CD8-positive, alpha-beta memory T cell (primary cell): ENCODE results near the gene TMEM60. TPM values are rescaled to one million over a fixed set of nuclear protein-coding genes. Genes with fewer than 3 reads are reported as not detected.

ENCODE experiments used
- CTCF ChIA-PET: fragments of 350-600 bp; sonication (Branson Sonifier 250); formaldehyde crosslinking; loops from one replicate; lab custom pipeline; 2021; ENCODE audit warnings: antibody characterized with exemption; lab: Charles Lee
- POLR2A ChIA-PET: fragments of 350-600 bp; sonication (Branson Sonifier 250); formaldehyde crosslinking; loops from one replicate; lab custom pipeline; 2021; ENCODE audit warnings: antibody characterized with exemption; lab: Charles Lee
- DNase-seq, 5 donors: peaks; one replicate each; pipeline versions ENCODE4 v3.0.0 to v3.0.0-alpha.2; 2020 to 2022; ENCODE audit warnings: mixed read lengths in 1 of 5
- H3K27ac ChIP-seq: one replicate; pipeline ENCODE4 v1.7.0; 2013; ENCODE audit warnings: low read depth, mild to moderate bottlenecking, low read length, moderate library complexity
- H3K27me3 ChIP-seq: 2 replicates; pipeline ENCODE4 v1.7.0; 2013; ENCODE audit warnings: low read length, mild to moderate bottlenecking; ENCODE audit not compliant: insufficient read depth, poor library complexity, severe bottlenecking
- H3K36me3 ChIP-seq: 2 replicates; pipeline ENCODE4 v1.7.0; 2013; ENCODE audit warnings: mild to moderate bottlenecking, low read length, moderate library complexity; ENCODE audit not compliant: insufficient read depth
- H3K4me1 ChIP-seq: 2 replicates; pipeline ENCODE4 v1.7.0; 2013; ENCODE audit warnings: mild to moderate bottlenecking, low read length, moderate library complexity; ENCODE audit not compliant: insufficient read depth
- H3K4me3 ChIP-seq: 2 replicates; pipeline ENCODE4 v1.7.0; 2013; ENCODE audit warnings: mild to moderate bottlenecking, low read length
- H3K9me3 ChIP-seq: 2 replicates; pipeline ENCODE4 v1.7.0; 2013; ENCODE audit warnings: mild to moderate bottlenecking, low read length
- H3K27ac Mint-ChIP-seq, 8 donors: one replicate each; pipeline ENCODE4 v1.8.0; 2020 to 2021; ENCODE audit warnings: mixed read lengths in 8 of 8, mild to moderate bottlenecking in 6 of 8, inconsistent platforms in 3 of 8, moderate library complexity in 3 of 8
- H3K27me3 Mint-ChIP-seq, 2 donors: one replicate each; pipeline ENCODE4 v1.8.0; 2020 to 2021; ENCODE audit warnings: mixed read lengths in 2 of 2, mild to moderate bottlenecking in 1 of 2, moderate library complexity in 1 of 2
- H3K36me3 Mint-ChIP-seq, 3 donors: one replicate each; pipeline ENCODE4 v1.8.0; 2020 to 2021; ENCODE audit warnings: mixed read lengths in 3 of 3, inconsistent platforms in 1 of 3, mild to moderate bottlenecking in 1 of 3
- H3K4me1 Mint-ChIP-seq, 3 donors: one replicate each; pipeline ENCODE4 v1.8.0; 2020 to 2021; ENCODE audit warnings: mixed read lengths in 3 of 3, inconsistent platforms in 1 of 3, mild to moderate bottlenecking in 1 of 3
- H3K4me3 Mint-ChIP-seq, 7 donors: one replicate each; pipeline ENCODE4 v1.8.0; 2020 to 2021; ENCODE audit warnings: mixed read lengths in 7 of 7, mild to moderate bottlenecking in 6 of 7, moderate library complexity in 4 of 7, inconsistent platforms in 2 of 7
- H3K9me3 Mint-ChIP-seq, 5 donors: one replicate each; pipeline ENCODE4 v1.8.0; 2020 to 2022; ENCODE audit warnings: mixed read lengths in 5 of 5, mild to moderate bottlenecking in 3 of 5, moderate library complexity in 2 of 5, inconsistent platforms in 1 of 5
- polyA plus RNA-seq: library from polyadenylated mRNA; unstranded; fragments of 300-500 nt; fragmentation: Illumina TruSeq; gene quantifications from one replicate; pipeline ENCODE4 v1.2.3, GENCODE V29; 2021
- total RNA-seq, 2 experiments: library from RNA; stranded (reverse); gene quantifications; one replicate each; pipeline ENCODE4 v1.2.3, GENCODE V29; 2021

TMEM60 gene
- total and polyA plus RNA-seq, 3 experiments from 2014 or later: 7.6 to 24.2 (median 8.9) TPM

DNA sequence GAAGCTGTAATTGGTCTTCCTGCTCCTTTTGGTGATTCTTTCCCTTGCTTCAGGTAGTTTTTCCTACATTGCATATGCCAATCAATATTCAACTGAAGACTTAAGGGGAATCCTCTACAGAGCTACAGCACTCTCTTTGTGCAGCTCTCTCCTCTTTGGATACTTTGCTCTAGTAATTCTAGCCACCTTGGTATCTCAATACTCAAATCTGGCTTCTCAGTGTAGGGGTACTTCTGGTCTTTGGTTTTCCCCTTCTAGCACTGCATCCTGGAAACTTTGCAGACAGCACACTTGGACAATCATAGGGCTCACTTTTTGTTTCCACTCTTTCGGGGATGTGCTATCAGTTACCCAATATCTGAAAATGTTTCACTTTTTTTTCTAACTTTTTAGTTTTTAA lies 10.3 kb upstream of the TMEM60 start:
- peaks cover 13 to 24% (median 23%) of the 10 kb centered on the region in 5 donors for H3K9me3 Mint-ChIP-seq
- H3K27me3 Mint-ChIP-seq: no peaks in the 10 kb centered on the region
- POLR2A ChIA-PET: no interaction called here
- H3K4me3 Mint-ChIP-seq: no peak overlapping the region
- Histone ChIP-seq H3K27me3 (no peaks in the 10 kb centered on the region), H3K9me3 (no peaks in the 10 kb centered on the region), H3K4me3 (no peak overlapping the region), H3K4me1 (peaks cover 20% of the 10 kb centered on the region), H3K27ac (no peak overlapping the region), H3K36me3 (no peaks in the 10 kb centered on the region)
- H3K4me1 Mint-ChIP-seq: peaks cover 47 to 77% (median 64%) of the 10 kb centered on the region in 3 donors
- no peak for DNase-seq
- H3K36me3 Mint-ChIP-seq: peaks cover 7 to 21% (median 9%) of the 10 kb centered on the region in 3 donors
- CTCF ChIA-PET: no interaction called here
- peak overlapping the region in 1 of 8 donors; percentile 81 for H3K27ac Mint-ChIP-seq

DNA sequence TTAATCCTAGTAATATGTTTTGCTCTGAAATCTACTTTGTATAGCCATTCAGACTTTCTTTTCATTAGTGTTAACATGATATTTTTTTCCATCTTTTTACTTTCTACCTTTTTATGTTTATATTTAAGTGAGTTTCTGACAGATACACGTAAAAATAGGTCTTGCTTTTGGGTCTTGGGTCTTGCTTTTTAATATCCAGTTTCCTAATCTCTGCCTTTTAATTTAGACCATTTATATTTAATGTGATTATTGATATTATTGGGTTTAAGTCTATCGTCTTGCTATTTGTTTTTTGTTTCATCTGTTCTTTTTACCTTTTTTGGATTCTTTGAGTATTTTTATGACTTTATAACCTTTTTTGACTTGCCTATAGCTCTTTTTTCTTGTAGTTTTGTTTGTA lies 8.2 kb upstream of the TMEM60 start:
- no peaks in the 10 kb centered on the region for H3K27me3 ChIP-seq
- no peaks in the 10 kb centered on the region for H3K36me3 ChIP-seq
- H3K4me3 ChIP-seq: no peak overlapping the region
- DNase-seq: no peak
- Mint-ChIP-seq H3K27ac (peak overlapping the region in 2 of 8 donors; percentile 21 to 74), H3K9me3 (peaks cover 13 to 24% (median 23%) of the 10 kb centered on the region in 5 donors), H3K4me1 (peaks cover 54 to 80% (median 65%) of the 10 kb centered on the region in 3 donors), H3K4me3 (no peak overlapping the region), H3K27me3 (no peaks in the 10 kb centered on the region), H3K36me3 (peaks cover 7 to 21% (median 9%) of the 10 kb centered on the region in 3 donors)
- no peak overlapping the region for H3K27ac ChIP-seq
- H3K9me3 ChIP-seq: no peaks in the 10 kb centered on the region
- CTCF ChIA-PET: no interaction called here
- H3K4me1 ChIP-seq: peaks cover 32% of the 10 kb centered on the region
- POLR2A ChIA-PET: no interaction called here

DNA sequence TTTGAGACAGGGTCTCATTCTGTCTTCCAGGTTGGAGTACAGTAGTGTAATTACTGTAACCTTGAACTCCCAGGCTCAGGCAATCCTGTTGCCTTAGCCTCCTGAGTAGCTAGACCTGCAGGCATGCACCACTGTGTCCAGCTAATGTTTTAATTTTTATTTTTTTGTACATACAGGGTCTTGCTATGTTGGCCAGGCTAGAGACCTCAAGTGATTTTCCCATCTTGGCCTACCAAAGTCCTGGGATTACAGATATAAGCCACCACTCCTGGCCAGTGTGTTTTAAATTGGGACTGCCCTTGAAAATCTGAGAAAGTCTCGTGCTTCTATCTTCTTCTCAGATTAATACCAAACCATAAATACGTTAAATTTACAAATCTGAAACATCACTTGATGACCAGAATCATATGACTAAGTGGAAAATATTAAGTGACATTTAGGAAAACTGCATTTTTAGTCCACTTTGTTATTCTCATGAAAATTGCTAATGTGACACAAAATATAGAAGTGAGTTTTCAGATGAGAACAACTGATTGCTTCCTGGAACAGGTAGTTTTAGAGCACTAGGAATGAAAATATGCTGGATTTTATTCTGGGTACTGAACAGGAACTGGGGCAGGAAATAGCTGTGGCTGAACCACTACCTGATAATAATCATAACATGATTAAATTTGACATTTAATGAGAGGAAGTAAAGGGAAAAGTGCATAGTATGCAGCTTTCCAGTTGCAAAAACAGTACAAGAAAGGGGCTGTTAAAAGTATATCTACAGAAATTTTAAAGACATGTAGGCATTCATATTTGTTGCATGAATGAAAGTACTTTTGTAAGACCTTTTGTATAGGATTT lies 4.5 kb upstream of the TMEM60 start:
- ChIA-PET POLR2A (interaction anchor here (0.9 to 1.1 kb wide), 2 partner anchors 18 to 105 kb away, joined by 3 read pairs; no protein-coding TSS in a partner anchor), CTCF (interaction anchor here (1.2 kb wide), 1 partner anchor 107 kb away, joined by 4 read pairs; the partner anchor contains the start of gene RSBN1L)
- H3K9me3 Mint-ChIP-seq: peaks cover 11 to 15% (median 14%) of the 10 kb centered on the region in 5 donors
- Histone ChIP-seq H3K9me3 (no peaks in the 10 kb centered on the region), H3K4me3 (no peak overlapping the region), H3K27ac (no peak overlapping the region), H3K36me3 (no peaks in the 10 kb centered on the region), H3K4me1 (peaks cover 47% of the 10 kb centered on the region), H3K27me3 (no peaks in the 10 kb centered on the region)
- DNase-seq: no peak
- H3K36me3 Mint-ChIP-seq: peaks cover 7 to 17% (median 12%) of the 10 kb centered on the region in 3 donors
- peak overlapping the region; percentile 29 to 67 (median 52) for H3K4me3 Mint-ChIP-seq
- H3K27me3 Mint-ChIP-seq: no peaks in the 10 kb centered on the region
- peak overlapping the region; percentile 24 to 92 (median 64) for H3K27ac Mint-ChIP-seq
- H3K4me1 Mint-ChIP-seq: peaks cover 73 to 91% (median 84%) of the 10 kb centered on the region in 3 donors

DNA sequence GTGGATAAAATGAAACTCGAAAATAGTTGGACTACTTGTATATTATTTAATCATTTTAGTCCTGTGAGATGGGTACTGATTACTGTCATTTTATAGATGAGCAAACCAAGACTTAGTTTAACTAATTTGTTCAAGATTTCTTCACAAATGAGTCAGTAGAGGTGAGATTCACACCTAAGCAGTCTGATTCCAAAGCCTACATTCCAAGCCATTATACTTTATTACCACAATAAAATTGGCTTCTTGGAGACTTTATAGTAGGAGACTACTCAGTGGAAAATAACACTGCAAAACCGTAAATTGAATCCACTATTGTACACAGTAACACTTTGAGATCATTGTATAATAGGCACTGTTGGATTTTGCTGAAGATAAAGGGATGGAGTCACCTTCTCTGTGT lies 2.5 kb upstream of the TMEM60 start:
- H3K36me3 ChIP-seq: no peaks in the 10 kb centered on the region
- peak overlapping the region; percentile 91 for H3K4me3 ChIP-seq
- Mint-ChIP-seq H3K4me3 (peak overlapping the region; percentile 91 to 99 (median 96)), H3K36me3 (peaks cover 0 to 18% (median 0%) of the 10 kb centered on the region in 3 donors), H3K4me1 (peaks cover 82 to 91% (median 89%) of the 10 kb centered on the region in 3 donors), H3K27ac (peak overlapping the region in 6 of 8 donors; percentile 4 to 94 (median 77)), H3K9me3 (peaks cover 0 to 3% (median 0%) of the 10 kb centered on the region in 5 donors), H3K27me3 (no peaks in the 10 kb centered on the region)
- DNase-seq: no peak
- POLR2A ChIA-PET: no interaction called here
- peaks cover 63% of the 10 kb centered on the region for H3K4me1 ChIP-seq
- no peaks in the 10 kb centered on the region for H3K27me3 ChIP-seq
- CTCF ChIA-PET: no interaction called here
- no peaks in the 10 kb centered on the region for H3K9me3 ChIP-seq
- H3K27ac ChIP-seq: no peak overlapping the region

DNA sequence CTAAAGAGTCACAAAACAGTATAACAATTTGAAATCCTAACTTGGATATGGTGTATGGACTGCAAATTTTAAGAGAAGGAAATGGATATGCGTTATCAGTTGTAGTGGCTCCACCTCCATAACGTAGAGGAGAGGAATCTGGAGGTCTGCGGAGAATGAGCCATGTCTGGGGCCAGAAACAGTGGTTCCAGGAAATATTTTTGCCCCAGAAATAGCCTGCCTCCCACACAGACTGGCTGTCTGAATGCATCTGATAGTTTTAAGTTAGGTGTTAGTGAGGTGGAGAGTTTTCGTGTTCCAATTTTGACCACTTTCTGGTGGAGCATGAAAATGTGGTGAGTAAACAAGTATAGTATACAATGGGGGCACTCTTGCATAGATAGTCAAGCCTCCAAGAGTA lies 1.9 kb upstream of the TMEM60 start:
- Histone ChIP-seq H3K4me1 (peaks cover 63% of the 10 kb centered on the region), H3K27ac (peak overlapping the region; percentile 82), H3K4me3 (peak overlapping the region; percentile 91), H3K9me3 (no peaks in the 10 kb centered on the region), H3K36me3 (no peaks in the 10 kb centered on the region), H3K27me3 (no peaks in the 10 kb centered on the region)
- Mint-ChIP-seq H3K4me3 (peak overlapping the region; percentile 91 to 99 (median 96)), H3K27ac (peak overlapping the region; percentile 60 to 94 (median 86)), H3K4me1 (peaks cover 79 to 90% (median 87%) of the 10 kb centered on the region in 3 donors), H3K36me3 (peaks cover 0 to 18% (median 0%) of the 10 kb centered on the region in 3 donors), H3K27me3 (no peaks in the 10 kb centered on the region), H3K9me3 (peaks cover 0 to 2% (median 0%) of the 10 kb centered on the region in 5 donors)
- CTCF ChIA-PET: interaction anchor here (2.1 kb wide), 1 partner anchor 34 kb away, joined by 7 read pairs; no protein-coding TSS in a partner anchor
- POLR2A ChIA-PET: no interaction called here
- no peak for DNase-seq

DNA sequence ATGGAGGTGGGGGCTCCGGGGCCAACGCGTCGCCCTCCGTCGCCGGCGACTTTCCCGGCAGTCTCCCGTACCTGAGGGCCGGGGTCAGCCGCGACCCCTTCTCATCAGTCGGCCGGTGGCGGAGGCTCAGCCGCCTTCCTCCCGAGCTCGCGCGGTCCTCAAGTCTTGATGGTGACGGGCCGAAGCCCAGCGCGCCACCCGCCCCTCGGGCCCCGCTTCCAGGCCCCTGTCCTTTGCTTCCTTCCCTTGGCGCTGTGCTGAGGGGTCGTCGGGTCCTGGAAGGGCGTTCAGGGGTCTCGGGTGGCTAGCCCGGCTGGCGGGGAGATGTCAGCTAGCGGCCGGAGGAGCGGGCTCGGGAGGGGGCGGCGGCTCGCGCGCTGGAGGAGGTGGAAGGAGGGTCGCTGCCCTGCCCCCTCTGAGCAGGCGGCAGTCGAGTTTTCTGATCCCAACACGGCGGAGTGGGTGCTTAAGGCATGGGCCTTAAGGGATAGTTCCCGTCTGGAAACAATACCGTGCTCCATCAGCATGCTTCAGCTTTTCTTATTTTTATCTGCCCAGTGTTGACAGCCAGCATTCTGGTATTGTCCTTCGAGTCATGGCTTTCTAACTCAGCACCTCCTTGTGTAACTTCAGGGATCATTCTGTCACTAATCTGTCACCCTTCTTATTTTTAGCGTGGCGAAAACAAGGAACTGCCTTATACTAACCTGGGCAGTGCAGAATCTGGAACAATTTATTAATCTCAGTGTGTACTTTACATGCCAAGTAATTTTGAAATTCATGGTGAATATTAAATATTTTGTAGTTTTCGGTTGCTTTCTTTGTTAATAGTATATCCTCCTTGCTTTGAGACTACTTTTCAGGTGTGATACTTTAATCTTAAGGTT lies 1.1 kb upstream of the TMEM60 start:
- Mint-ChIP-seq H3K27me3 (no peaks in the 10 kb centered on the region), H3K4me3 (peak overlapping the region; percentile 91 to 99 (median 96)), H3K27ac (peak overlapping the region; percentile 70 to 98 (median 93)), H3K36me3 (peaks cover 0 to 21% (median 0%) of the 10 kb centered on the region in 3 donors), H3K4me1 (peaks cover 77 to 90% (median 87%) of the 10 kb centered on the region in 3 donors), H3K9me3 (no peaks in the 10 kb centered on the region)
- ChIA-PET POLR2A (interaction anchor here (1.0 to 1.1 kb wide), 2 partner anchors 12 to 103 kb away, joined by 4 to 5 read pairs; partner anchors contain the start of gene RSBN1L), CTCF (interaction anchor here (0.9 to 2.1 kb wide), 6 partner anchors 12 to 101 kb away, joined by 3 to 7 read pairs (median 4); no protein-coding TSS in a partner anchor)
- Histone ChIP-seq H3K27me3 (no peaks in the 10 kb centered on the region), H3K4me3 (peak overlapping the region; percentile 91), H3K4me1 (peaks cover 60% of the 10 kb centered on the region), H3K9me3 (no peaks in the 10 kb centered on the region), H3K36me3 (no peaks in the 10 kb centered on the region), H3K27ac (peak overlapping the region; percentile 82)
- DNase-seq: peak; percentile 6 to 49 (median 18)

DNA sequence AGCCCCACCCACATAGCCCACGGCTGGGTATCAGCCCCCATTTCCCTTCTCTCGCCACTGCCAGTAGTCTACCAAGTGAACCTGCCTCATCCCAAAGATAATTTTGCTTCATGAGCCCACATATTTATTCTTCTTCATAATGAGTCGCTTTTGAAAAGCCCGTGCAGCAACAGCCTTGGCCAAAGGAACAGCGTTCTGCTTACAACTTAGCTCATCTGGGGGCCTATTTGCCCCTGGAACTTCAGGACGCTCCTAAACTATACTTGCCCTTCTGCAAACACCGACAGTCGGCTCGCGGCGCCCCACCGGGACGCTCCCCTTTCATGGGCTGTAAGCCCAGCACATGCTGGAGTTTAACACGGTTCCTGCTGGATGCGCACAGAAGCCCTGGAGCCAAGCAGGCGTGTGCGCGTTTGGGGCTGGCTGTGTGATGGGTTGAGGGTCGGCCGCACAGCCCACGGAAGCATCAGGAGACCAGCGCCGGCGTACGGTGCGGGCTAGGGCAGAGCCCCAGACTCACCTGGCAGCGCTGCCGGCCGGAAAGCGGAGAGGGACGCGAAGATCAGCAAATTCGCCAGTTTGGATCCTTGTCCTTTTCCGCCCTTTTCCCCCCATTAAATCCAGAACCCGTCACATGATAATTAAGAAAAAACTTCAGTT lies 370 bp downstream of the TMEM60 start:
- ChIA-PET CTCF (interaction anchor here (0.8 to 1.8 kb wide), 4 partner anchors 15 to 139 kb away, joined by 3 to 5 read pairs (median 4); no protein-coding TSS in a partner anchor), POLR2A (interaction anchor here (0.7 to 1.1 kb wide), 4 partner anchors 14 to 222 kb away, joined by 3 to 5 read pairs (median 4); partner anchors contain the start of gene RSBN1L)
- H3K27me3 Mint-ChIP-seq: no peaks in the 10 kb centered on the region
- H3K9me3 Mint-ChIP-seq: no peaks in the 10 kb centered on the region
- Histone ChIP-seq H3K4me1 (peaks cover 45% of the 10 kb centered on the region), H3K9me3 (no peaks in the 10 kb centered on the region), H3K27ac (peak overlapping the region; percentile 82), H3K27me3 (no peaks in the 10 kb centered on the region), H3K4me3 (peak overlapping the region; percentile 91), H3K36me3 (no peaks in the 10 kb centered on the region)
- H3K27ac Mint-ChIP-seq: peak overlapping the region; percentile 70 to 98 (median 93)
- peaks cover 0 to 28% (median 4%) of the 10 kb centered on the region in 3 donors for H3K36me3 Mint-ChIP-seq
- peak overlapping the region; percentile 91 to 99 (median 96) for H3K4me3 Mint-ChIP-seq
- peaks cover 68 to 83% (median 79%) of the 10 kb centered on the region in 3 donors for H3K4me1 Mint-ChIP-seq
- no peak for DNase-seq
